Calu3 (cell line): ENCODE results near the gene PRKAA1. TPM values are rescaled to one million over a fixed set of nuclear protein-coding genes. Genes with fewer than 3 reads are reported as not detected.

Experiments used
- BruUV-seq: library from RNA; stranded (reverse); fragments of 400-500 nt; replicated peaks from 2 replicates; lab custom pipeline; 2021; lab: Mats Ljungman, UMichigan
- CTCF ChIA-PET: fragments of 300-600 bp; sonication (Branson Sonifier 250); formaldehyde crosslinking; loops from one replicate; lab custom pipeline; 2022; ENCODE audit warnings: antibody characterized with exemption; lab: Charles Lee
- DNase-seq: peaks from one replicate; pipeline ENCODE4 v3.0.0; 2022
- H3K27ac Mint-ChIP-seq: one replicate; pipeline ENCODE4 v1.8.0; 2022; ENCODE audit warnings: mixed read lengths; ENCODE audit not compliant: unreplicated experiment
- H3K27me3 Mint-ChIP-seq: one replicate; pipeline ENCODE4 v1.8.0; 2022; ENCODE audit warnings: mixed read lengths; ENCODE audit not compliant: unreplicated experiment
- H3K36me3 Mint-ChIP-seq: one replicate; pipeline ENCODE4 v1.8.0; 2022; ENCODE audit warnings: mild to moderate bottlenecking, moderate library complexity, mixed read lengths; ENCODE audit not compliant: insufficient read depth, unreplicated experiment
- H3K4me1 Mint-ChIP-seq: one replicate; pipeline ENCODE4 v1.8.0; 2022; ENCODE audit warnings: mild to moderate bottlenecking, low read depth, mixed read lengths; ENCODE audit not compliant: unreplicated experiment
- H3K4me3 Mint-ChIP-seq: one replicate; pipeline ENCODE4 v1.8.0; 2022; ENCODE audit warnings: mild to moderate bottlenecking, low read depth, moderate library complexity, mixed read lengths; ENCODE audit not compliant: unreplicated experiment
- H3K9me3 Mint-ChIP-seq: one replicate; pipeline ENCODE4 v1.8.0; 2022; ENCODE audit warnings: low read depth, mixed read lengths; ENCODE audit not compliant: unreplicated experiment
- CTCF ChIP-seq: fragments of 200-600 bp; IDR thresholded peaks from one replicate; pipeline ENCODE4 v1.8.0; 2022; ENCODE audit warnings: antibody characterized with exemption; ENCODE audit not compliant: unreplicated experiment
- intact Hi-C: fragments of 100-400 bp; cut with micrococcal nuclease; formaldehyde crosslinking; loops from one replicate; pipeline ENCODE4 v1.10.0; 2022; ENCODE audit not compliant: unreplicated experiment
- total RNA-seq: library from RNA; stranded (reverse); gene quantifications from 2 replicates; pipeline ENCODE4 v1.2.3, GENCODE V29; 2022

The PRKAA1 gene
- total RNA-seq, 1 experiment from 2014 or later, result 118 TPM

GRCh38 chr5:40762705-40763104 is 35.5 kb downstream of the PRKAA1 start:
- Mint-ChIP-seq H3K4me3 (no peak overlapping the region), H3K27ac (no peak overlapping the region), H3K27me3 (no peaks in the 10 kb centered on the region), H3K4me1 (no peaks in the 10 kb centered on the region), H3K36me3 (peaks cover 34% of the 10 kb centered on the region), H3K9me3 (no peaks in the 10 kb centered on the region)
- no peak for TF ChIP-seq CTCF
- CTCF ChIA-PET, result no interaction called here
- no peak for DNase-seq
- BruUV-seq, result no TSS peak
- intact Hi-C loops, result no loop called here

- TF ChIP-seq CTCF, result no peak
- DNase-seq, result no peak
- Mint-ChIP-seq H3K36me3 (peaks cover 10% of the 10 kb centered on the region), H3K4me3 (no peak overlapping the region), H3K4me1 (no peaks in the 10 kb centered on the region), H3K27ac (no peak overlapping the region), H3K27me3 (no peaks in the 10 kb centered on the region), H3K9me3 (no peaks in the 10 kb centered on the region)
- intact Hi-C loops, result loop anchor here (10.0 kb wide), 1 partner anchor 427 kb away; no protein-coding TSS in a partner anchor
- CTCF ChIA-PET, result no interaction called here
- BruUV-seq, result no TSS peak
Measured at GRCh38 chr5:40757400-40757799, 40.8 kb downstream of the PRKAA1 start.

- CTCF ChIA-PET, result interaction anchor here (0.6 to 0.8 kb wide), 2 partner anchors 43 to 1438 kb away, joined by 3 to 4 read pairs; partner anchors contain the start of gene PRKAA1
- H3K27me3 Mint-ChIP-seq, result no peaks in the 10 kb centered on the region
- peak; percentile 45 for TF ChIP-seq CTCF
- no peak within 1 kb of the TSS for H3K4me3 Mint-ChIP-seq
- DNase-seq, result peak; percentile 95
- H3K27ac Mint-ChIP-seq, result no peak within 1 kb of the TSS
- H3K36me3 Mint-ChIP-seq, result no peaks in the 10 kb centered on the region
- no peaks in the 10 kb centered on the region for H3K4me1 Mint-ChIP-seq
- no peaks in the 10 kb centered on the region for H3K9me3 Mint-ChIP-seq
- intact Hi-C loops, result loop anchor here (1.0 to 10.0 kb wide), 4 partner anchors 42 to 429 kb away; no protein-coding TSS in a partner anchor
- BruUV-seq, result no TSS peak
Measured at GRCh38 chr5:40755407-40756365, 42.5 kb downstream of the PRKAA1 start, which contains the start of gene TTC33. Gene TTC33, minus strand, starts transcription at chr5:40755961. Its CDS starts 8,943 bp downstream, at chr5:40747018.

GRCh38 chr5:40755093-40755406 is 43.1 kb downstream of the PRKAA1 start:
- peak; percentile 54 for TF ChIP-seq CTCF
- H3K36me3 Mint-ChIP-seq, result no peaks in the 10 kb centered on the region

More at GRCh38 chr5:40755093-40755406, 43.1 kb downstream of the PRKAA1 start:
- peak; percentile 64 for DNase-seq
- intact Hi-C loops, result loop anchor here (1.0 to 10.0 kb wide), 4 partner anchors 42 to 430 kb away; no protein-coding TSS in a partner anchor
- Mint-ChIP-seq H3K27me3 (no peaks in the 10 kb centered on the region), H3K4me1 (no peaks in the 10 kb centered on the region), H3K4me3 (no peak overlapping the region), H3K9me3 (no peaks in the 10 kb centered on the region), H3K27ac (no peak overlapping the region)
- CTCF ChIA-PET, result interaction anchor here (0.8 kb wide), 1 partner anchor 44 kb away, joined by 3 read pairs; the partner anchor contains the start of gene PRKAA1
- BruUV-seq, result no TSS peak
